Mucosa of descending colon (tissue), 3 donors: ENCODE data around the gene SYNGR1. TPM values are rescaled to one million over a fixed set of nuclear protein-coding genes. Genes with fewer than 3 reads are reported as not detected.

Source experiments
- ATAC-seq: fragments of 200-7000 bp; cut with Tn5 transposase; one replicate; pipeline ENCODE4 v1.9.1; 2020; ENCODE audit warnings: mild to moderate bottlenecking, moderate library complexity
- DNase-seq, 3 donors: peaks; one replicate each; pipeline ENCODE4 v3.0.0-alpha.2; 2020
- H3K36me3 ChIP-seq: fragments of 200-600 bp; one replicate; pipeline ENCODE4 v1.8.0; 2021; ENCODE audit warnings: low read depth, mild to moderate bottlenecking
- H3K4me1 ChIP-seq: fragments of 200-600 bp; one replicate; pipeline ENCODE4 v1.8.0; 2021; ENCODE audit warnings: low read depth, mild to moderate bottlenecking
- H3K4me3 ChIP-seq: fragments of 200-600 bp; one replicate; pipeline ENCODE4 v1.8.0; 2021; ENCODE audit warnings: mild to moderate bottlenecking
- H3K9me3 ChIP-seq: fragments of 200-600 bp; one replicate; pipeline ENCODE4 v1.8.0; 2021; ENCODE audit warnings: mild to moderate bottlenecking
- CTCF ChIP-seq: fragments of 200-600 bp; IDR thresholded peaks from one replicate; pipeline ENCODE4 v1.8.0; 2022; ENCODE audit warnings: antibody characterized with exemption, mild to moderate bottlenecking
- intact Hi-C, 2 donors: fragments of 100-400 bp; cut with DNase I in 1 of 2; cut with micrococcal nuclease in 1 of 2; formaldehyde crosslinking; loops; one replicate each; pipeline versions ENCODE4 v1.11.0 to v1.11.1; 2022; cut with DNase I, micrococcal nuclease
- total RNA-seq, 3 donors: library from RNA; stranded (reverse); fragmentation: NEBNext Ultra II Directional in 2 of 3; extraction: Animal tissue kit (Norgen Biotek cat#: 25700) in 2 of 3; gene quantifications; one replicate each; pipeline versions ENCODE4 v1.2.1 to v1.2.4, GENCODE V29; 2021 to 2023
- donor health status: DM: no; HTN: no; CAD: no; lungs with moderate emphysema.
- donor health status: DM: no; HTN: no; CAD: no.
- donor health status: DM: no; HTN: yes; CAD: no.

The SYNGR1 gene
- total RNA-seq, 3 donors from 2014 or later: 1.7 to 26.5 (median 2.9) TPM

GRCh38 chr22:39359659-39360195 lies 9.9 kb downstream of the SYNGR1 start:
- H3K9me3 ChIP-seq: no peaks in the 10 kb centered on the region
- no peak for DNase-seq
- no peaks in the 10 kb centered on the region for H3K4me1 ChIP-seq
- intact Hi-C loops: no loop called here
- TF ChIP-seq CTCF: no peak
- H3K4me3 ChIP-seq: no peak overlapping the region
- no peaks in the 10 kb centered on the region for H3K36me3 ChIP-seq
- ATAC-seq: no peak

- ATAC-seq (no peak), DNase-seq (no peak)
- no peak for TF ChIP-seq CTCF
- intact Hi-C loops: no loop called here
- H3K4me3 ChIP-seq: no peak overlapping the region
- no peaks in the 10 kb centered on the region for H3K9me3 ChIP-seq
- no peaks in the 10 kb centered on the region for H3K4me1 ChIP-seq
- H3K36me3 ChIP-seq: no peaks in the 10 kb centered on the region
Observed at GRCh38 chr22:39360242-39360641, 10.5 kb downstream of the SYNGR1 start.

GRCh38 chr22:39360674-39361413 lies 11.1 kb downstream of the SYNGR1 start:
- Histone ChIP-seq H3K4me1 (no peaks in the 10 kb centered on the region), H3K4me3 (no peak overlapping the region), H3K9me3 (no peaks in the 10 kb centered on the region), H3K36me3 (no peaks in the 10 kb centered on the region)
- intact Hi-C loops: no loop called here
- ATAC-seq (no peak), DNase-seq (no peak)
- TF ChIP-seq CTCF: no peak

- DNase-seq (no peak), ATAC-seq (no peak)
- intact Hi-C loops: no loop called here
- Histone ChIP-seq H3K9me3 (no peaks in the 10 kb centered on the region), H3K4me3 (no peak overlapping the region), H3K4me1 (no peaks in the 10 kb centered on the region), H3K36me3 (no peaks in the 10 kb centered on the region)
- TF ChIP-seq CTCF: no peak
Observed at GRCh38 chr22:39361496-39361895, 11.7 kb downstream of the SYNGR1 start.

GRCh38 chr22:39362271-39362670 lies 12.5 kb downstream of the SYNGR1 start:
- ATAC-seq: no peak
- TF ChIP-seq CTCF: no peak
- no peaks in the 10 kb centered on the region for H3K36me3 ChIP-seq
- no peaks in the 10 kb centered on the region for H3K4me1 ChIP-seq
- intact Hi-C loops: no loop called here
- no peak for DNase-seq
- no peaks in the 10 kb centered on the region for H3K9me3 ChIP-seq
- no peak overlapping the region for H3K4me3 ChIP-seq
